GM18519 (cell line): ENCODE measurements around the gene ERC1.
"Not testable (repeated sequence)": the region's sequence is repeated elsewhere in the genome, so short reads cannot be mapped to it uniquely, and the experiment has no call there.

Experiments used
- ATAC-seq: cut with Tn5 transposase; IDR thresholded peaks from one replicate; pipeline ENCODE4 v1.9.1; 2021; ENCODE audit warnings: mild to moderate bottlenecking, moderate library complexity; ENCODE audit not compliant: unreplicated experiment, low FRiP score

Gene ERC1

GRCh38 chr12:1213205-1213604 lies 222.2 kb downstream of the ERC1 start:
- no peak for ATAC-seq

- no peak for ATAC-seq
These were observed 222.7 kb downstream of the ERC1 start for GRCh38 chr12:1213618-1214205.

- no peak for ATAC-seq
These were observed 225.5 kb downstream of the ERC1 start for GRCh38 chr12:1216560-1216959.

GRCh38 chr12:1217191-1217949 lies 226.3 kb downstream of the ERC1 start:
- ATAC-seq = no peak

- no peak for ATAC-seq
These were observed 227.3 kb downstream of the ERC1 start for GRCh38 chr12:1218369-1218768.

GRCh38 chr12:1220127-1221092 lies 229.4 kb downstream of the ERC1 start:
- no peak for ATAC-seq

GRCh38 chr12:1222858-1223639 lies 232.0 kb downstream of the ERC1 start:
- no peak for ATAC-seq

- no peak for ATAC-seq
These were observed 235.9 kb downstream of the ERC1 start for GRCh38 chr12:1226951-1227350.

GRCh38 chr12:1234073-1234472 lies 243.1 kb downstream of the ERC1 start:
- ATAC-seq = no peak

- ATAC-seq = no peak
These were observed 255.6 kb downstream of the ERC1 start for GRCh38 chr12:1246637-1247036.

- no peak for ATAC-seq
These were observed 259.6 kb downstream of the ERC1 start for GRCh38 chr12:1250641-1251040.

GRCh38 chr12:1252758-1253157 lies 261.7 kb downstream of the ERC1 start:
- no peak for ATAC-seq

GRCh38 chr12:1255125-1255524 lies 264.1 kb downstream of the ERC1 start:
- ATAC-seq = not testable (repeated sequence)

GRCh38 chr12:1255854-1256253 lies 264.8 kb downstream of the ERC1 start:
- ATAC-seq = not testable (repeated sequence)

- ATAC-seq = no peak
These were observed 265.3 kb downstream of the ERC1 start for GRCh38 chr12:1256285-1256684.

- ATAC-seq = no peak
These were observed 266.0 kb downstream of the ERC1 start for GRCh38 chr12:1256991-1257390.

- ATAC-seq = no peak
These were observed 271.0 kb downstream of the ERC1 start for GRCh38 chr12:1262011-1262410.

- no peak for ATAC-seq
These were observed 276.2 kb downstream of the ERC1 start for GRCh38 chr12:1267243-1267642.

GRCh38 chr12:1272142-1272541 lies 281.1 kb downstream of the ERC1 start:
- no peak for ATAC-seq

GRCh38 chr12:1273051-1273450 lies 282.0 kb downstream of the ERC1 start:
- no peak for ATAC-seq
